ENCODE measurements around the gene RPF1. TPM values are rescaled to one million over a fixed set of nuclear protein-coding genes. Genes with fewer than 3 reads are reported as not detected.

The RPF1 gene
- total and polyA plus RNA-seq, 2 of the 8 experiments (the other 6 are each of a cell fraction or from before 2014, with no cell fraction given) = 18.7 to 41.8 TPM

DNA sequence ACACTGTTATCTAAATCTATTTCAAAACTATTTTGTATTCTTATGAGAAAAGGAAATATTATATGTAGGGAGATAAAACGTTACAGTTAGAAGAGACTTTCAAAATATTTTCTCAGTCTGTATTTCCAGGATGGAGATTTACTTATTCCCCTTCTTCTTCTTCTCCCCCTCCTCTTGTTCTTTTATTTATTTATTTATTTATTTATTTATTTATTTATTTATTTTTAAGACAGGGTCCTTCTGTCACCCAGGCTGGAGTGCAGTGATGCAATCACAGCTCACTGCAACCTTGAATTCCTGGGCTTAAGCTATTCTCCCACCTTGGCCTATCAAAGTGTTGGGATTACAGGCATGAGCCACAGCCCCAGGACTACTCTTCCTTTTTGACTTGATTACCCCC lies 2.8 kb upstream of the RPF1 start:
- no peak overlapping the region for H3K9ac ChIP-seq (replicated peaks in 1 of 4; ENCODE audit: extremely low read depth in 1 of 4, low read depth in 3 of 4, low read length in 3 of 4)
- no peak overlapping the region for H2BK12ac ChIP-seq (ENCODE audit: low read depth, low read length)
- H4K5ac ChIP-seq (ENCODE audit: insufficient read length, low read depth, low read length) = no peak overlapping the region
- H2BK120ac ChIP-seq (replicated peaks; ENCODE audit: low read depth, low read length) = no peak overlapping the region
- H2AK5ac ChIP-seq (ENCODE audit: low read depth, low read length) = no peak overlapping the region
- CTCF ChIA-PET (ENCODE audit: partially characterized antibody) = interaction anchor here (0.9 kb wide), 1 partner anchor 24 kb away, joined by 3 read pairs; no protein-coding TSS in a partner anchor
- H2AFZ ChIP-seq (ENCODE audit: low read length) = no peak overlapping the region
- peaks cover 3 to 18% of the 10 kb centered on the region in 2 experiments; a peak in 3 of 4 replicates for H3K79me2 ChIP-seq (ENCODE audit: control insufficient read depth in 1 of 2, insufficient read depth in 2 of 2, low read length in 2 of 2)
- no peak overlapping the region for H2BK5ac ChIP-seq (ENCODE audit: low read depth, low read length)
- POLR2A ChIA-PET (ENCODE audit: partially characterized antibody) = interaction anchor here (0.5 kb wide), 1 partner anchor 16 kb away, joined by 3 read pairs; no protein-coding TSS in a partner anchor
- H3K27me3 ChIP-seq (replicated peaks in 1 of 4; ENCODE audit: control insufficient read depth in 3 of 4, extremely low read depth in 1 of 4, insufficient read depth in 3 of 4, low read length in 3 of 4) = peaks cover 2 to 40% (median 23%) of the 10 kb centered on the region in 4 experiments
- H3K14ac ChIP-seq (ENCODE audit: insufficient read length) = no peak overlapping the region
- H3K4me1 ChIP-seq (replicated peaks in 1 of 4; ENCODE audit: control insufficient read depth in 3 of 4, insufficient read depth in 4 of 4, low read length in 3 of 4) = no peaks in the 10 kb centered on the region
- peaks cover 0 to 2% (median 0%) of the 10 kb centered on the region in 4 experiments; a peak in 2 of 8 replicates for H3K36me3 ChIP-seq (ENCODE audit: control insufficient read depth in 2 of 4, insufficient read depth in 4 of 4, low read length in 3 of 4)
- 64% methylated on average over 1 of the region's 1 CpG; no CpG with 5 or more reads in 1 of the 2 experiments for WGBS, 2 experiments (ENCODE audit: extremely low coverage in 1 of 2, insufficient coverage in 1 of 2, insufficient read length in 1 of 2, insufficient replicate concordance in 2 of 2, low coverage in 1 of 2, low lambda C conversion rate in 2 of 2, missing lambda C conversion rate in 1 of 2)
- no peak overlapping the region for H3K4ac ChIP-seq (replicated peaks; ENCODE audit: insufficient read length, low read depth, low read length)
- H3K4me2 ChIP-seq (ENCODE audit: insufficient read depth in 1 of 2, low read depth in 2 of 2, low read length in 2 of 2) = no peak overlapping the region
- H3K18ac ChIP-seq (ENCODE audit: extremely low read depth, low read length) = no peak overlapping the region
- no peak overlapping the region for H4K8ac ChIP-seq (ENCODE audit: extremely low read depth, insufficient read depth, low read length)
- H3K23ac ChIP-seq (ENCODE audit: insufficient read length) = no peak overlapping the region
- H3K79me1 ChIP-seq (ENCODE audit: low read depth, low read length) = no peaks in the 10 kb centered on the region; the same call in 1 of the 2 replicates
- no peak overlapping the region for H3K56ac ChIP-seq (replicated peaks; ENCODE audit: insufficient read length, low read depth, low read length)
- no peaks in the 10 kb centered on the region for H4K20me1 ChIP-seq (replicated peaks in 1 of 2; ENCODE audit: control insufficient read depth in 1 of 2, insufficient read depth in 2 of 2, low read length in 2 of 2)
- H3K4me3 ChIP-seq (ENCODE audit: extremely low read depth in 1 of 4, insufficient read depth in 2 of 4, low read depth in 3 of 4, low read length in 4 of 4) = no peak overlapping the region
- H2BK15ac ChIP-seq (ENCODE audit: low read length) = no peak overlapping the region
- H4K91ac ChIP-seq (replicated peaks; ENCODE audit: insufficient read length, low read length) = no peak overlapping the region
- no peak overlapping the region for H2BK20ac ChIP-seq (ENCODE audit: low read length)
- FAIRE-seq = no peak
- H3K9me3 ChIP-seq (ENCODE audit: insufficient read depth in 2 of 2, low read depth in 1 of 2, low read length in 1 of 2) = peaks cover 6 to 8% of the 10 kb centered on the region in 2 experiments; a peak in 3 of 4 replicates
- H3K27ac ChIP-seq (ENCODE audit: low read depth, low read length) = no peak overlapping the region
- H3K23me2 ChIP-seq (ENCODE audit: low read depth, low read length) = peaks cover 3% of the 10 kb centered on the region; the same call in 1 of the 2 replicates
- no peak for DNase-seq (ENCODE audit: low read depth in 1 of 2, low spot score in 2 of 2)
- TF ChIP-seq KDM4A (IDR thresholded peaks at IDR 0.05; ENCODE audit: low read depth, low read length, severe bottlenecking) (no peak), TBP (IDR thresholded peaks at IDR 0.05; ENCODE audit: low read depth, low read length) (no peak), CEBPB (IDR thresholded peaks at IDR 0.05; ENCODE audit: low read depth, low read length) (no peak), BRCA1 (IDR thresholded peaks at IDR 0.05; ENCODE audit: low read depth, low read length) (no peak), ATF3 (IDR thresholded peaks at IDR 0.05; ENCODE audit: insufficient read depth, low read depth, low read length) (no peak), HDAC6 (IDR thresholded peaks at IDR 0.05; ENCODE audit: low read depth, low read length) (no peak), SIRT6 (IDR thresholded peaks at IDR 0.05; ENCODE audit: low read length) (no peak), RBBP5 (IDR thresholded peaks at IDR 0.05; ENCODE audit: borderline replicate concordance, low read depth, low read length) (no peak), TAF7 (optimal IDR thresholded peaks at IDR 0.05; ENCODE audit: borderline replicate concordance, low read depth, low read length) (no peak)
- TF ChIP-seq, protein P1, sequence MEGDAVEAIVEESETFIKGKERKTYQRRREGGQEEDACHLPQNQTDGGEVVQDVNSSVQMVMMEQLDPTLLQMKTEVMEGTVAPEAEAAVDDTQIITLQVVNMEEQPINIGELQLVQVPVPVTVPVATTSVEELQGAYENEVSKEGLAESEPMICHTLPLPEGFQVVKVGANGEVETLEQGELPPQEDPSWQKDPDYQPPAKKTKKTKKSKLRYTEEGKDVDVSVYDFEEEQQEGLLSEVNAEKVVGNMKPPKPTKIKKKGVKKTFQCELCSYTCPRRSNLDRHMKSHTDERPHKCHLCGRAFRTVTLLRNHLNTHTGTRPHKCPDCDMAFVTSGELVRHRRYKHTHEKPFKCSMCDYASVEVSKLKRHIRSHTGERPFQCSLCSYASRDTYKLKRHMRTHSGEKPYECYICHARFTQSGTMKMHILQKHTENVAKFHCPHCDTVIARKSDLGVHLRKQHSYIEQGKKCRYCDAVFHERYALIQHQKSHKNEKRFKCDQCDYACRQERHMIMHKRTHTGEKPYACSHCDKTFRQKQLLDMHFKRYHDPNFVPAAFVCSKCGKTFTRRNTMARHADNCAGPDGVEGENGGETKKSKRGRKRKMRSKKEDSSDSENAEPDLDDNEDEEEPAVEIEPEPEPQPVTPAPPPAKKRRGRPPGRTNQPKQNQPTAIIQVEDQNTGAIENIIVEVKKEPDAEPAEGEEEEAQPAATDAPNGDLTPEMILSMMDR (IDR thresholded peaks at IDR 0.05; ENCODE audit: control extremely low read depth in 1 of 3, insufficient read depth in 1 of 3, low read depth in 1 of 3, low read length in 3 of 3) = no peak
